Stimulated activated CD4-positive, alpha-beta T cell treated with anti-CD3 and anti-CD28 coated beads, TNF-alpha, amount 100 ng/mL, for 4 hours (primary cell): Measurements from ENCODE around the gene MDC1.
A peak's percentile ranks its signal among the peaks of the same experiment; 100 is the strongest.
"Not testable (repeated sequence)": the region's sequence is repeated elsewhere in the genome, so short reads cannot be mapped to it uniquely, and the experiment has no call there.

Source experiments
- DNase-seq, 3 experiments: peaks; one replicate each; pipeline ENCODE4 v3.0.0-alpha.2; 2020; ENCODE audit warnings: low read depth in 3 of 3

The MDC1 gene

DNA sequence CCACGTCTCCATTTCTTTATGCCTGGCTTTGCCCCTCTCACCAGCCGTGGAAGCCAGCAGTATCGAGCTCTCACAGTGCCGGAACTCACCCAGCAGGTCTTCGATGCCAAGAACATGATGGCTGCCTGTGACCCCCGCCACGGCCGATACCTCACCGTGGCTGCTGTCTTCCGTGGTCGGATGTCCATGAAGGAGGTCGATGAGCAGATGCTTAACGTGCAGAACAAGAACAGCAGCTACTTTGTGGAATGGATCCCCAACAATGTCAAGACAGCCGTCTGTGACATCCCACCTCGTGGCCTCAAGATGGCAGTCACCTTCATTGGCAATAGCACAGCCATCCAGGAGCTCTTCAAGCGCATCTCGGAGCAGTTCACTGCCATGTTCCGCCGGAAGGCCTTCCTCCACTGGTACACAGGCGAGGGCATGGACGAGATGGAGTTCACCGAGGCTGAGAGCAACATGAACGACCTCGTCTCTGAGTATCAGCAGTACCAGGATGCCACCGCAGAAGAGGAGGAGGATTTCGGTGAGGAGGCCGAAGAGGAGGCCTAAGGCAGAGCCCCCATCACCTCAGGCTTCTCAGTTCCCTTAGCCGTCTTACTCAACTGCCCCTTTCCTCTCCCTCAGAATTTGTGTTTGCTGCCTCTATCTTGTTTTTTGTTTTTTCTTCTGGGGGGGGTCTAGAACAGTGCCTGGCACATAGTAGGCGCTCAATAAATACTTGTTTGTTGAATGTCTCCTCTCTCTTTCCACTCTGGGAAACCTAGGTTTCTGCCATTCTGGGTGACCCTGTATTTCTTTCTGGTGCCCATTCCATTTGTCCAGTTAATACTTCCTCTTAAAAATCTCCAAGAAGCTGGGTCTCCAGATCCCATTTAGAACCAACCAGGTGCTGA is 7.0 kb upstream of the MDC1 start:
- DNase-seq, result not testable (repeated sequence)

DNA sequence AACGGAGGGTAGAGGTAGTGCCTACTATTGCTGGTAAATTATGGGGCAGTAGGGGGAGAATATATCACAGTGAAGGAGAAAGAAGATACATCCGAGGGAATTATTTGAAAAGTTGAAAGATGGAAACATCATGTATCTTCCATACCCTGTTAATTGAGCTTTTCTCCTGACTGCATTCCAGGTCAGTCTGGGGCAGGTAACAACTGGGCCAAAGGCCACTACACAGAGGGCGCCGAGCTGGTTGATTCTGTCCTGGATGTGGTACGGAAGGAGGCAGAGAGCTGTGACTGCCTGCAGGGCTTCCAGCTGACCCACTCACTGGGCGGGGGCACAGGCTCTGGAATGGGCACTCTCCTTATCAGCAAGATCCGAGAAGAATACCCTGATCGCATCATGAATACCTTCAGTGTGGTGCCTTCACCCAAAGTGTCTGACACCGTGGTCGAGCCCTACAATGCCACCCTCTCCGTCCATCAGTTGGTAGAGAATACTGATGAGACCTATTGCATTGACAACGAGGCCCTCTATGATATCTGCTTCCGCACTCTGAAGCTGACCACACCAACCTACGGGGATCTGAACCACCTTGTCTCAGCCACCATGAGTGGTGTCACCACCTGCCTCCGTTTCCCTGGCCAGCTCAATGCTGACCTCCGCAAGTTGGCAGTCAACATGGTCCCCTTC is 6.2 kb upstream of the MDC1 start:
- DNase-seq, result not testable (repeated sequence)

GRCh38 chr6:30722280-30723112 is 5.4 kb upstream of the MDC1 start:
- peak; percentile 74 to 78 (median 77) for DNase-seq

- not testable (repeated sequence) for DNase-seq
These were observed 4.9 kb upstream of the MDC1 start for GRCh38 chr6:30722025-30722279.

DNA sequence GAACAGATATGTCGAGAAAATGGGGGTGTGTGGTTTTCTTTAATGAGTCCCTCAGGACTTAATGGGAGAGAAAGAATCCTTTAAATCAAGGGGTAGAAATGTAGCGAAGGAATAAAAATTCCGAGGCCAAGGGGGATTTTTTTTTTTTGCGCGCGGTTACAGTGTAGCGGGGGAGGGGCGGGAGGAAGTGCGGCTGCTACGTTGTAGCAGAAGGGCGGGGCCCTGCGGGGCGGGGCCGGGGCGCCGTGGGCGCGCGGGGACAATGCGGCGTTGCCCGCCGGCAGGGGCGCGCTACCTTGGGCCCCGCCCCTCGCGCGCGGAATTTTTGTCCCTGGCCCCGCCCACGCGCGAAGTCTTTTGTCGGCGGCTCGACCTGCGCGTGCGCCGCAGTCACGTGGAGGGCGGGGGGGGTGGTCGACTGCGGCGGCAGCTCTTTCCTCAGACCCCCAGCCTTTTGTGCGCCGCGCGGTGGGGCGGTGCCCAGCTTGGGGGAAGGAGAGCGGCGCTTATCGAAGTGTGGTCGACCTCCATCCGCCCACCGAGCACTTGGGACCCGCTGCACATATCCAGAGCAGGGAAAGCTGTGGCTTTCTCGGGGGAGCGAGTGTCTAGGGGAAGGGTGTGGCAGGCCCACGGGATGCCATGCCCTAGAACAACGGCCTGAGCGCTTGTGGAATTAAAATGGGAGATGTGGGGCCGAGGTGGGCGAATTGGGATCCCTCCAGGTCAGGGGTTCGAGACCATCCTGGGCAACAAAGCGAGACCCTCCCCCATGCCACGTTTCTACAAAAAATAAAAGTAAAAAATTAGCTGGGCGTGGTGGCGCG is 4.3 kb upstream of the MDC1 start:
- peak; percentile 94 to 97 (median 95) for DNase-seq

GRCh38 chr6:30720738-30721197 is 3.7 kb upstream of the MDC1 start:
- peak in 2 of 3 experiments; percentile 48 to 55 for DNase-seq

DNA sequence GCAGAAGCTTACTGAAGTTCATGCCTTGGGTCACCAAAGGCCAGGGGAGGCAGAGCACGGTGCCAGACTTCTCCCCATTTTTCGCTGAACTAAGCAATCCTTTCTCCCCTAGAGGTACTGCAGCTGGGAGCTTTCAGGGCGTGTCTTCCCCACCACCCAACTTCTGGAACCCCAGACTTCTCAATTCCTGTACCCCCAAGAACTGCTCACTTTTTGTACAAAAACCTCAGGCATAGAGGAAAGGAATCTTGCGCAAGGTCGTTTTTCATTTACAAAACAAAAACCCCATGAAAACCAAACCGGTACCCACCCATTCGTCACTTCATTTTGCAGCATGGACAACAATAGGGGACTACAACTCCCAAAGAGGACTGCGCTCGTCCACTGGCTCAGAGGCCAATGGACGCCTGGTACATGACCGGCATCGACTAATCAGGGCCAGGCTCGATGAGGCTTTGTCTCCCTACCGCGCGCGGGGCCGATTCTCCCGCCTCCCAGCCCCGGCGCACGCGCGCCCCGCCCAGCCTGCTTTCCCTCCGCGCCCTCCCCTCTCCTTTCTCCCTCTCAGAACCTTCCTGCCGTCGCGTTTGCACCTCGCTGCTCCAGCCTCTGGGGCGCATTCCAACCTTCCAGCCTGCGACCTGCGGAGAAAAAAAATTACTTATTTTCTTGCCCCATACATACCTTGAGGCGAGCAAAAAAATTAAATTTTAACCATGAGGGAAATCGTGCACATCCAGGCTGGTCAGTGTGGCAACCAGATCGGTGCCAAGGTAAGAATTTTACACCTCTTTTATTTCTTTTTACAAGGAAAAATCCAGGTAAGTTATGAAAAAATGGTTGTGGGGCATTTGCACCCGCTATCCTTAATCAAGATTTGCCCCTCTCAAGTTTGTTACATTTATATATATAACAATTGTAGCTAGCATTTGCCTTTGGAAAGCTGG is 3.0 kb upstream of the MDC1 start, which contains the start of gene TUBB:
Gene TUBB (plus strand): TSS at position 562 of the 947 bp plus-strand sequence. CDS start 155 bp downstream, at position 717.
- DNase-seq, result peak; percentile 84 to 90 (median 84)

DNA sequence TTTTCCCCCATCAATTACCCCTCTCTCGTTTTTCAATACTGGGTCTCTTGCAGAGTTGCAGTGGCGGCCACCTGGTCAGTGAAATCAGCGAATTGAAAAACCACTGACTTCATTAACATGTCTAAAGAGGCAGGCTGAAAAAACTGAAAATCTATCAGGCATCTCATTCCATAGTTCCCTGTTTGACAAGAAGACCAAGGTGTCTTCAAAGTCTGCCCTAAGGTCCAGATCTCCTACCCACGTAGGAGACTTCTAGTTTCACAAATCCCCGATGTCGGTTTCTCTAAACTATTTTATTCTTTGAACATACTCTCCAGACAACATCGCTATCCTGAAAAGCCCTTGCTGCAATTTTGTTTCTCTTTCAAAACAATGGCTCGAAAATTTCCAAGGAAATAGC is 2.3 kb upstream of the MDC1 start:
- DNase-seq, result no peak

DNA sequence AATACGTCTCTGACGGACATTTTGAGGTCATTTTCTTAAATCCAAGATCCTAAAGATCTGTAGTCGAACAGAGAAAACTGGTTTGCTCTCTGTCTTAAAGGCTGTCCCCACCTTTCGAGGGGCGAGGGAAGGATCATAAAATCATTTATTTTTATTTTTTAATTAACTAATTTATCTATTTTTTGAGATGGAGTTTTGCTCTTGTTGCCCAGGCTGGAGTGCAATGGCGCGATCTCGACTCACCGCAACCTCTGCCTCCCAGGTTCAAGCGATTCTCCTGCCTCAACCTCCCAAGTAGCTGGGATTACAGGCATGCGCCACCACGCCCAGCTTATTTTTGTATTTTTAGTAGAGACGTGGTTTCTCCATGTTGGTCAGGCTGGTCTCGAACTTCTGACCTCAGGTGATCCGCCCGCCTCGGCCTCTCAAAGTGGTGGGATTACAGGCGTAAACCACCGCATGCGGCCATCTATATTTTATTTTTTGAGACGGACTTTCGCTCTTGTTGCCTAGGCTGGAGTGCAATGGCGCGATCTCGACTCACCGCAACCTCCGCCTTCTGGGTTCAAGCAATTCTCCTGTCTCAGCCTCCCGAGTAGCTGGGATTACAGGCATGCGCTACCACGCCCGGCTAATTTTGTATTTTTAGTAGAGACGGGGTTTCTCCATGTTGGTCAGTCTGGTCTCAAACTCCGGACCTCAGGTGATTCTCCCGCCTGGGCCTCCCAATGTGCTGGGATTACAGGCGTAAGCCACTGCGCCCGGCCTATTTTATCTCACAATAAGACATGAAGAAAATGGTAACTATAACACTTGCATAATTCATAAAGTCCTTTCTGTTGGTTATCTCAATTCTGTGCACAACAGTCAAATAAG is 1.0 kb upstream of the MDC1 start:
- not testable (repeated sequence) for DNase-seq

DNA sequence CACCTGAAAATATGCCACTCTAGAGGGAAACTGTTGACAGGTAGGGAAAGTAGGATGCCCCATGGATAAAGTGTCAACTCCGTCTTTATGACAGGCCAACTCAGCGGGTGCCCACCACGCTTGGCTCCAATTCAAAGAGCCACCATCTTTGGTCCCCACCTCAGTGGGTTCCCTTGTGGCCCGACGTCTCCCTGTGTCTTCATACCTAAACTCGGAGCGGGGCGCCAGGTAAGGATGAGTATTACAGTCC is 277 bp downstream of the MDC1 start:
- DNase-seq, result no peak

GRCh38 chr6:30714263-30714662 is 2.8 kb downstream of the MDC1 start:
- no peak for DNase-seq

- DNase-seq, result no peak
These were observed 4.6 kb downstream of the MDC1 start for GRCh38 chr6:30712441-30712945.

GRCh38 chr6:30711758-30712380 is 5.2 kb downstream of the MDC1 start:
- no peak for DNase-seq

- DNase-seq, result no peak
These were observed 7.8 kb downstream of the MDC1 start for GRCh38 chr6:30709101-30709868.

DNA sequence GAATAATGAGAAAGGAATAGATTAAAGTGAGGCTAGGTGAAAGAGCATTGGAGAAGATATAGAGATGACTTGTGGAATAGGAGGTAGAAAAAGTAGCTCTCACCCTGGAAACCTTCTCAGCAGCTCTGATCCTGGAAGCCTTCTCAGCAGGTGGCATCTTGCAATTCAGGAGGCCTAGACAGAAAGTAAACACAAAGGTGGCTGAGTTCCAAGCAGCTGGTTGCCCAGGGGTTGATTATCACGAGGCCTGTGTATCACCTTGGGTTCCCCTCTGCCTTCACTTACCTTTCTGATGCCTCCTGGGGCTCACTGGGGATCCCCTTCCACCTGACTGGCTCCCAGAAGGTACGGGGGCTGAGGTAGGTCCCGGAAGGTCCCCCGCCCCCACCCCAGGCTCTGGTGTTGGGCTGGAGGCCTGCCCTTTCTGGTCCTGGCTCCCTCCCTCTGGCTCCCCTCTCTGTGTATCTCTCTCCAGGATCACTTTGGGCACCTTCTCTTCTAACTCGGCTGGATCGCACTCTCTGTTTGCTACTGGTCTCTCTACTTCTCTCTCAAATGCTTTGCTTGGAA is 9.7 kb downstream of the MDC1 start:
- no peak for DNase-seq

DNA sequence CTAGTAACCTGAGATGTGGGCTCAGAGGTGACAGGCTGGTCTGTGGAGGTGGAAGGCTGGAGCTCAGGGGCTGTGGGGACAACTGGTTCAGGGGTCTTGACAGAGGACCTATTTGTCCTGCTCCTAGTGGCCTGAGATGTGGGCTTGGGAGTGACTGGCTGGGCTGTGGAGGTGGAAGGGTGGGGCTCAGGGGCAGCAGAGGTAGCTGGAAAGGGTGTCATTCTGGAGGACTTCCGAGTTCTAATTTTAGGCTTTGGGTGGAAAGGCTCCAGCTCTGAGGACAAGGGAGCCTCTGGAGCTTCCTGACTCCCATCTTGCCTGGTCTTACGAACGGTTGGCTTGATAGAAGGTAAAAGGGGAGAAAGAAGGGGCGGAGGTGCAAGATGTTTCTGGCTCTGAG is 11.5 kb downstream of the MDC1 start:
- DNase-seq, result no peak

DNA sequence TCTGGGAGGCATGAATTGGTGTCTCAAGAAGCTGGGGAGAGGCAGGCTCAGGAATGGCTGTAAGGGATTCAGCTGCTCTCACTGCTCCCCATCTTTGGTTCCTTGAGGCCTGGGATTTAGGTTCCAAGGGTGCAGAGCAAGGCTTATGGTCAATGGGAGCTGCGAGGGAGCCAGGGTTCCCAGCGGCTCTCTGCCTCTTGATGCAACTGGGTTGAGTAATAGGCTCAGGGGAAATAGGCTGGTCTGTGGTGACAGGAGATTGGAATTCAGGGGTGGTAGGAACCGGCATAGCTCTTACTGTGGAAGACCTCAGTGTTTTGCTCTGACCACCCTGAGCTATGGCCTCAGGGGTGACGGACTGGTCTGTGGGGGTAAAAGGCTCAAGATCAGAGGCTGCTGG is 13.3 kb downstream of the MDC1 start:
- DNase-seq, result no peak

DNA sequence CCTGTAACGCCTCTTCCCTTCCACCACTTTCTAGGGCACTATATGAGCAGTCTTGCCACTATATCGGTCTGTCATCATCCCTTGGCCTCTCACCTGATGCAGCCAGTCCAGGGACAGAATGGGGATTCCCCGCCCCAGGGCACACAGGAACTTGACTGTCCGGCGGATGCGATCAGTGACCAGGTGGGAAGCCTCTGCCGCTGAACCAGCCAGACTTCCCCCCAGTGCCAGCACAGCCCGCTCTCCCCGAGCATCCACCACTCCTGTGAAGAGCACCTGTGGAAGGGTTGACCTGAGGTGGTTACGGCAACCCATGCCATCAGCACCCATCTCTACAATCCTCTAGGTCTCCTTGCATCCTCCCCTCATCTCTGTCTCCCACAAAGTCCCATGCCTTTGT is 14.1 kb downstream of the MDC1 start:
- DNase-seq, result no peak
